Dermis microvascular lymphatic vessel endothelial cell (primary cell): Measurements from ENCODE around the gene CHD6. TPM values are rescaled to one million over a fixed set of nuclear protein-coding genes. Genes with fewer than 3 reads are reported as not detected.

Source experiments
- DNase-seq, 2 donors: peaks; one replicate each; pipeline versions ENCODE4 v3.0.0 to v3.0.0-alpha.2; 2010; ENCODE audit warnings: low read depth in 2 of 2
- total RNA-seq: library from RNA; depleted of rRNA; stranded (reverse); fragments of >200 nt; gene quantifications from 2 replicates; pipeline ENCODE4 v1.2.1, GENCODE V29; 2014

The CHD6 gene
- total RNA-seq, 1 donor from 2014 or later, result 15.7 TPM

GRCh38 chr20:41592516-41593216, 25.5 kb downstream of the CHD6 start:
- DNase-seq, result no peak

- no peak for DNase-seq
Observed at GRCh38 chr20:41587956-41588355, 30.2 kb downstream of the CHD6 start.

GRCh38 chr20:41587523-41587922, 30.7 kb downstream of the CHD6 start:
- no peak for DNase-seq

GRCh38 chr20:41586772-41587171, 31.4 kb downstream of the CHD6 start:
- no peak for DNase-seq

GRCh38 chr20:41580350-41580749, 37.8 kb downstream of the CHD6 start:
- no peak for DNase-seq

- DNase-seq, result peak in 1 of 2 donors; percentile 15
Observed at GRCh38 chr20:41577129-41578009, 40.8 kb downstream of the CHD6 start.

GRCh38 chr20:41575412-41575811, 42.8 kb downstream of the CHD6 start:
- no peak for DNase-seq

- no peak for DNase-seq
Observed at GRCh38 chr20:41574802-41575389, 43.3 kb downstream of the CHD6 start.

- DNase-seq, result no peak
Observed at GRCh38 chr20:41573955-41574354, 44.2 kb downstream of the CHD6 start.

GRCh38 chr20:41572010-41572572, 46.1 kb downstream of the CHD6 start:
- DNase-seq, result peak; percentile 9 to 27

- DNase-seq, result no peak
Observed at GRCh38 chr20:41571006-41571405, 47.2 kb downstream of the CHD6 start.

- DNase-seq, result no peak
Observed at GRCh38 chr20:41570557-41570956, 47.6 kb downstream of the CHD6 start.

GRCh38 chr20:41567615-41568014, 50.6 kb downstream of the CHD6 start:
- DNase-seq, result no peak

GRCh38 chr20:41566896-41567527, 51.2 kb downstream of the CHD6 start:
- no peak for DNase-seq

- no peak for DNase-seq
Observed at GRCh38 chr20:41563087-41563486, 55.1 kb downstream of the CHD6 start.

GRCh38 chr20:41560970-41561369, 57.2 kb downstream of the CHD6 start:
- no peak for DNase-seq

- no peak for DNase-seq
Observed at GRCh38 chr20:41559658-41560057, 58.5 kb downstream of the CHD6 start.

- no peak for DNase-seq
Observed at GRCh38 chr20:41553142-41553879, 64.9 kb downstream of the CHD6 start.

GRCh38 chr20:41552295-41553068, 65.7 kb downstream of the CHD6 start:
- no peak for DNase-seq
